DND-41 (cell line): ENCODE data around the gene KRT73.

ENCODE experiments used
- ATAC-seq: fragments of 200-7000 bp; cut with Tn5 transposase; 3 replicates; pipeline ENCODE4 v1.9.1; 2021; ENCODE audit warnings: low read depth; ENCODE audit not compliant: insufficient read depth
- DNase-seq: peaks from one replicate; pipeline ENCODE4 v3.0.0-alpha.2; 2020
- H2AFZ ChIP-seq: 2 replicates; pipeline ENCODE4 v1.6.0; 2012; ENCODE audit warnings: low read depth, low read length
- H3K27ac ChIP-seq: 2 replicates; pipeline ENCODE4 v1.5.1; 2012; ENCODE audit warnings: low read length, inconsistent platforms
- H3K27me3 ChIP-seq: fragments of 200-600 bp; sonication (generic); 2 replicates; pipeline ENCODE4 v1.6.0; 2012; ENCODE audit warnings: low read length, mild to moderate bottlenecking, inconsistent platforms; ENCODE audit not compliant: insufficient read depth, poor library complexity
- H3K36me3 ChIP-seq: 2 replicates; pipeline ENCODE4 v1.5.1; 2012; ENCODE audit warnings: low read length, inconsistent platforms; ENCODE audit not compliant: insufficient read depth
- H3K4me1 ChIP-seq: 2 replicates; pipeline ENCODE4 v1.5.1; 2012; ENCODE audit warnings: mild to moderate bottlenecking, low read length; ENCODE audit not compliant: insufficient read depth
- H3K4me2 ChIP-seq: 2 replicates; pipeline ENCODE4 v1.6.0; 2012; ENCODE audit warnings: mild to moderate bottlenecking, moderate library complexity, low read length, inconsistent platforms; ENCODE audit not compliant: insufficient read depth
- H3K4me3 ChIP-seq, 2 experiments: fragments of 200-600 bp in 1 of 2; shearing (Covaris generic) in 1 of 2; 2 replicates each; pipeline ENCODE4 v1.5.1; 2012 to 2016; ENCODE audit warnings: inconsistent platforms in 2 of 2, low read length in 2 of 2, mild to moderate bottlenecking in 2 of 2, low read depth in 1 of 2, moderate library complexity in 1 of 2
- H3K79me2 ChIP-seq: 2 replicates; pipeline ENCODE4 v1.6.0; 2012; ENCODE audit warnings: low read length, inconsistent platforms; ENCODE audit not compliant: insufficient read depth
- H3K9ac ChIP-seq: 2 replicates; pipeline ENCODE4 v1.6.0; 2012; ENCODE audit warnings: low read depth, mild to moderate bottlenecking, inconsistent platforms, low read length, moderate library complexity
- H3K9me3 ChIP-seq: 2 replicates; pipeline ENCODE4 v1.5.1; 2012; ENCODE audit warnings: low read length, moderate library complexity, mild to moderate bottlenecking, inconsistent platforms; ENCODE audit not compliant: insufficient read depth, severe bottlenecking
- H4K20me1 ChIP-seq: 2 replicates; pipeline ENCODE4 v1.6.0; 2012; ENCODE audit warnings: low read length; ENCODE audit not compliant: insufficient read depth
- EZH2 ChIP-seq: IDR thresholded peaks from 3 replicates; pipeline ENCODE4 v1.6.1; 2012; ENCODE audit warnings: borderline replicate concordance, low read depth, mild to moderate bottlenecking, moderate library complexity, low read length, inconsistent platforms; ENCODE audit not compliant: severe bottlenecking
- TF ChIP-seq, protein P1 (sequence below): IDR thresholded peaks from 2 replicates; pipeline ENCODE4 v1.5.1; 2012; ENCODE audit warnings: borderline replicate concordance, low read length, moderate library complexity, mild to moderate bottlenecking; ENCODE audit not compliant: poor library complexity, severe bottlenecking; ENCODE audit errors: extremely low read depth

Gene KRT73

DNA sequence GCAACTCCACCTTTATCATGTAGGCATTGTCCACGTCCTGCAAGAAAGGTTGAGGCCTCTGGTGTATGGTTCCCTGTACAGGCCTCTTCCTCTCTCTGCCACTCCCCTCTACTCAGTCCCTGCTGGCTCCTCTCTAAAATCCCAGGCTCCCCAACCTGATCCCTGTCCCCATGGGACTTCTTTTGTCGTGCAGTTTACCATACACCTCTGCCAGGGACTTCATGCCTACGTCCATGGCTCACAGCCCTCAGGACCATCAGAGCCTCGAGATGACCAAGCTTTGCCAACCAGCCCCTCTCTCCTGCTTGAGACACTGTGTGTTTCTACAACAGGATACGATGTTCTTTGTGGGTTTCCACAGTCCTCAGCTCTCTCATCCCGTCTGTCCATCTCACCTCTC, 30.7 kb upstream of the KRT73 start:
- DNase-seq, result no peak
- Histone ChIP-seq H3K4me3 (no peak overlapping the region), H3K27me3 (peaks cover 18% of the 10 kb centered on the region), H3K9me3 (no peaks in the 10 kb centered on the region), H3K4me2 (no peak overlapping the region), H3K27ac (no peak overlapping the region), H2AFZ (no peak overlapping the region), H3K79me2 (no peaks in the 10 kb centered on the region), H3K4me1 (no peaks in the 10 kb centered on the region), H3K36me3 (no peaks in the 10 kb centered on the region), H4K20me1 (no peaks in the 10 kb centered on the region), H3K9ac (no peak overlapping the region)
- TF ChIP-seq, protein P1, sequence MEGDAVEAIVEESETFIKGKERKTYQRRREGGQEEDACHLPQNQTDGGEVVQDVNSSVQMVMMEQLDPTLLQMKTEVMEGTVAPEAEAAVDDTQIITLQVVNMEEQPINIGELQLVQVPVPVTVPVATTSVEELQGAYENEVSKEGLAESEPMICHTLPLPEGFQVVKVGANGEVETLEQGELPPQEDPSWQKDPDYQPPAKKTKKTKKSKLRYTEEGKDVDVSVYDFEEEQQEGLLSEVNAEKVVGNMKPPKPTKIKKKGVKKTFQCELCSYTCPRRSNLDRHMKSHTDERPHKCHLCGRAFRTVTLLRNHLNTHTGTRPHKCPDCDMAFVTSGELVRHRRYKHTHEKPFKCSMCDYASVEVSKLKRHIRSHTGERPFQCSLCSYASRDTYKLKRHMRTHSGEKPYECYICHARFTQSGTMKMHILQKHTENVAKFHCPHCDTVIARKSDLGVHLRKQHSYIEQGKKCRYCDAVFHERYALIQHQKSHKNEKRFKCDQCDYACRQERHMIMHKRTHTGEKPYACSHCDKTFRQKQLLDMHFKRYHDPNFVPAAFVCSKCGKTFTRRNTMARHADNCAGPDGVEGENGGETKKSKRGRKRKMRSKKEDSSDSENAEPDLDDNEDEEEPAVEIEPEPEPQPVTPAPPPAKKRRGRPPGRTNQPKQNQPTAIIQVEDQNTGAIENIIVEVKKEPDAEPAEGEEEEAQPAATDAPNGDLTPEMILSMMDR, result no peak
- TF ChIP-seq EZH2, result no peak
- no peak for ATAC-seq

DNA sequence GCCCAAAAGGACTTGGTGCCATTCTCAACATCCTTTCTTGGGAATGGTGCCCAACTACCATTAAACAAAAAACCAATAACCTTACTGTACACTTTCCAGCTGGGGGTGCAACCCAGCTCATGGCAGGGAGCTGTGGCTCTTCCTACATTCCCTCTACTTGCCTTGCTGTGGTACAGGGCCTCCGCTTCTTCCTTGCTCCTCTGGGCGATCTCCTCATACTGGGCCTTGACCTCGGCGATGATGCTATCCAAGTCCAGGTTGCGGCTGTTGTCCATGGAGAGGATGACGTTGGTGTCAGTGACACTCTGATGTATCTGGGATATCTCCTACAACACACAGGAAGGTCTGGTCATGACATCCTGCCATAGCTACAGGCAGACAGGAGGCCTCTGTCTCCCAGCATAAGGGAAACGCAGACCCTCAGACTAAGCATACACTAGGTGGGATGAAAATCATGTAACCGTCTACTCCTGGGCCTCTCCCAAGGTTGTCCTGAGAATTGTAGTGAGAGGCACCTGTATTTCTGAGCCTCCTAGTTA, 29.7 kb upstream of the KRT73 start:
- no peaks in the 10 kb centered on the region for H3K4me1 ChIP-seq
- peaks cover 25% of the 10 kb centered on the region for H3K27me3 ChIP-seq
- TF ChIP-seq, protein P1, result no peak
- TF ChIP-seq EZH2, result no peak
- H4K20me1 ChIP-seq, result peaks cover 3% of the 10 kb centered on the region
- H3K9me3 ChIP-seq, result no peaks in the 10 kb centered on the region
- no peaks in the 10 kb centered on the region for H3K79me2 ChIP-seq
- no peaks in the 10 kb centered on the region for H3K36me3 ChIP-seq
- DNase-seq (no peak), ATAC-seq (no peak)
- no peak overlapping the region for H3K4me2 ChIP-seq
- H3K27ac ChIP-seq, result no peak overlapping the region
- no peak overlapping the region for H3K9ac ChIP-seq
- H2AFZ ChIP-seq, result no peak overlapping the region
- no peak overlapping the region for H3K4me3 ChIP-seq

DNA sequence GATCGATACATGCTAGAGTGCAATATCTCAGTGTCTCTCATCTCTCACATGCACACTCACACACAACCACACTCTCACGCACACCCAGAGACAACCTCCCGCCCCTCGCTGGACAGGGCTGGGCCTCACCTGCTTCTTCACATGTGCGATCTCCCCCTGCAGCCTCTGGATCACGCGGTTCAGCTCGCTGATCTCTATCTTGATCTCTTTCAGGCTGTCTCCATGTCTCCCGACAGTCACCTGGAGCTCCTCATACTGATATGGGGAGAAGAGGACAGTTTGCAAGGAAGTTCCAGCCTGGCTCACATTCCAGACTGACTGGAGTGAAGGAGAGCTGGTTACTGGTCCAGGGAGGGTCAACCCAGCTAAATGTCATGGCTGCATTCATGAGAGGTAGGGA, 29.2 kb upstream of the KRT73 start:
- no peak overlapping the region for H3K4me3 ChIP-seq
- H3K27ac ChIP-seq, result no peak overlapping the region
- H3K4me1 ChIP-seq, result no peaks in the 10 kb centered on the region
- H2AFZ ChIP-seq, result no peak overlapping the region
- no peaks in the 10 kb centered on the region for H3K79me2 ChIP-seq
- H3K4me2 ChIP-seq, result no peak overlapping the region
- H3K27me3 ChIP-seq, result peaks cover 25% of the 10 kb centered on the region
- no peaks in the 10 kb centered on the region for H3K9me3 ChIP-seq
- TF ChIP-seq, protein P1, result no peak
- TF ChIP-seq EZH2, result no peak
- H3K36me3 ChIP-seq, result no peaks in the 10 kb centered on the region
- H3K9ac ChIP-seq, result no peak overlapping the region
- DNase-seq (no peak), ATAC-seq (no peak)
- peaks cover 3% of the 10 kb centered on the region for H4K20me1 ChIP-seq

DNA sequence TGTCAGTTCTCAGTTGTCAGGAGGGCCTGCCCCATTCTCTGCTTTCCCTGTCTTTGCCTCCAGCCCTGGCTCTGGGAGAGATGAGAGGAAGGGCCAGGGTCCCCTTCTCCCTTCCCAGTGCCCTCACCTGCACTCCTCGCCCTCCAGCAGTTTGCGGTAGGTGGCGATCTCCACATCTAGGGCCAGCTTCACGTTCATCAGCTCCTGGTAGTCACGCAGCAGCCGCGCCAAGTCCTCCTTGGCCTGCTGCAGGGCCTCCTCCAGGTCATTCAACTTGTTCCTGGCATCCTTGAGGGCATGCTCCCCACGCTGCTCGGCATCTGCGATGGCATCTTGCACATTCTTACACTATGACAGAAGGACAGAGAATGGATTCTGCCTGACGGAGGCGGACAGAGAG, 28.3 kb upstream of the KRT73 start:
- H4K20me1 ChIP-seq, result peaks cover 3% of the 10 kb centered on the region
- H2AFZ ChIP-seq, result no peak overlapping the region
- no peaks in the 10 kb centered on the region for H3K79me2 ChIP-seq
- no peak for ATAC-seq
- no peak overlapping the region for H3K4me3 ChIP-seq
- H3K9me3 ChIP-seq, result no peaks in the 10 kb centered on the region
- DNase-seq, result no peak
- no peaks in the 10 kb centered on the region for H3K36me3 ChIP-seq
- H3K27me3 ChIP-seq, result peaks cover 32% of the 10 kb centered on the region
- no peaks in the 10 kb centered on the region for H3K4me1 ChIP-seq
- no peak overlapping the region for H3K9ac ChIP-seq
- TF ChIP-seq, protein P1, result no peak
- no peak for TF ChIP-seq EZH2
- H3K27ac ChIP-seq, result no peak overlapping the region
- H3K4me2 ChIP-seq, result no peak overlapping the region
